Osteoblast (primary cell): ENCODE data around the gene PLXNC1. TPM values are rescaled to one million over a fixed set of nuclear protein-coding genes. Genes with fewer than 3 reads are reported as not detected.

Source experiments
- DNase-seq: peaks from one replicate; pipeline ENCODE4 v3.0.0; 2011; ENCODE audit warnings: low spot score, mixed read lengths; ENCODE audit not compliant: insufficient read length; ENCODE audit errors: missing footprints
- H2AFZ ChIP-seq: 2 replicates; pipeline ENCODE4 v1.6.0; 2011; ENCODE audit warnings: mild to moderate bottlenecking, low read length
- H3K27ac ChIP-seq: 2 replicates; pipeline ENCODE4 v1.5.1; 2011; ENCODE audit warnings: mild to moderate bottlenecking, low read depth, low read length, moderate library complexity
- H3K27me3 ChIP-seq: 2 replicates; pipeline ENCODE4 v1.6.0; 2012; ENCODE audit warnings: mild to moderate bottlenecking, control low read depth, inconsistent platforms, low read length, moderate library complexity; ENCODE audit not compliant: insufficient read depth
- H3K36me3 ChIP-seq: 2 replicates; pipeline ENCODE4 v1.5.1; 2011; ENCODE audit warnings: mild to moderate bottlenecking, low read length, control low read depth, moderate library complexity; ENCODE audit not compliant: insufficient read depth
- H3K4me1 ChIP-seq: 2 replicates; pipeline ENCODE4 v1.5.1; 2011; ENCODE audit warnings: mild to moderate bottlenecking, low read length, control low read depth, moderate library complexity; ENCODE audit not compliant: insufficient read depth
- H3K4me2 ChIP-seq: 2 replicates; pipeline ENCODE4 v1.6.0; 2011; ENCODE audit warnings: mild to moderate bottlenecking, low read length; ENCODE audit not compliant: insufficient read depth
- H3K4me3 ChIP-seq: fragments of 200-600 bp; sonication (generic); 3 replicates; pipeline ENCODE4 v1.5.1; 2012; ENCODE audit warnings: mild to moderate bottlenecking, low read length, inconsistent platforms; ENCODE audit not compliant: insufficient read depth
- H3K79me2 ChIP-seq: 2 replicates; pipeline ENCODE4 v1.6.0; 2012; ENCODE audit warnings: mild to moderate bottlenecking, low read length, control low read depth, inconsistent platforms; ENCODE audit not compliant: insufficient read depth
- H3K9me3 ChIP-seq: 2 replicates; pipeline ENCODE4 v1.5.1; 2011; ENCODE audit warnings: low read depth, low read length, control low read depth
- H4K20me1 ChIP-seq: 2 replicates; pipeline ENCODE4 v1.6.0; 2012; ENCODE audit warnings: mild to moderate bottlenecking, low read length, control low read depth; ENCODE audit not compliant: insufficient read depth
- total RNA-seq: library from RNA; depleted of rRNA; stranded (reverse); fragments of >200 nt; gene quantifications from 2 replicates; pipeline ENCODE4 v1.2.3, GENCODE V29; 2012
- TF ChIP-seq, protein P1 (sequence below): IDR thresholded peaks from 2 replicates; pipeline ENCODE4 v1.5.1; 2011; ENCODE audit warnings: mild to moderate bottlenecking, low read depth, low read length, moderate library complexity; ENCODE audit errors: extremely low read depth

PLXNC1 gene
- total RNA-seq, 1 donor = 3.3 TPM

GRCh38 chr12:94231709-94232108 is 83.3 kb downstream of the PLXNC1 start:
- Histone ChIP-seq H3K4me1 (no peaks in the 10 kb centered on the region), H3K36me3 (no peaks in the 10 kb centered on the region), H4K20me1 (no peaks in the 10 kb centered on the region), H3K4me2 (no peak overlapping the region), H3K27me3 (peaks cover 11% of the 10 kb centered on the region), H2AFZ (no peak overlapping the region), H3K4me3 (no peak overlapping the region), H3K79me2 (no peaks in the 10 kb centered on the region), H3K9me3 (no peaks in the 10 kb centered on the region), H3K27ac (no peak overlapping the region)
- TF ChIP-seq, protein P1, sequence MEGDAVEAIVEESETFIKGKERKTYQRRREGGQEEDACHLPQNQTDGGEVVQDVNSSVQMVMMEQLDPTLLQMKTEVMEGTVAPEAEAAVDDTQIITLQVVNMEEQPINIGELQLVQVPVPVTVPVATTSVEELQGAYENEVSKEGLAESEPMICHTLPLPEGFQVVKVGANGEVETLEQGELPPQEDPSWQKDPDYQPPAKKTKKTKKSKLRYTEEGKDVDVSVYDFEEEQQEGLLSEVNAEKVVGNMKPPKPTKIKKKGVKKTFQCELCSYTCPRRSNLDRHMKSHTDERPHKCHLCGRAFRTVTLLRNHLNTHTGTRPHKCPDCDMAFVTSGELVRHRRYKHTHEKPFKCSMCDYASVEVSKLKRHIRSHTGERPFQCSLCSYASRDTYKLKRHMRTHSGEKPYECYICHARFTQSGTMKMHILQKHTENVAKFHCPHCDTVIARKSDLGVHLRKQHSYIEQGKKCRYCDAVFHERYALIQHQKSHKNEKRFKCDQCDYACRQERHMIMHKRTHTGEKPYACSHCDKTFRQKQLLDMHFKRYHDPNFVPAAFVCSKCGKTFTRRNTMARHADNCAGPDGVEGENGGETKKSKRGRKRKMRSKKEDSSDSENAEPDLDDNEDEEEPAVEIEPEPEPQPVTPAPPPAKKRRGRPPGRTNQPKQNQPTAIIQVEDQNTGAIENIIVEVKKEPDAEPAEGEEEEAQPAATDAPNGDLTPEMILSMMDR = no peak
- DNase-seq = no peak

DNA sequence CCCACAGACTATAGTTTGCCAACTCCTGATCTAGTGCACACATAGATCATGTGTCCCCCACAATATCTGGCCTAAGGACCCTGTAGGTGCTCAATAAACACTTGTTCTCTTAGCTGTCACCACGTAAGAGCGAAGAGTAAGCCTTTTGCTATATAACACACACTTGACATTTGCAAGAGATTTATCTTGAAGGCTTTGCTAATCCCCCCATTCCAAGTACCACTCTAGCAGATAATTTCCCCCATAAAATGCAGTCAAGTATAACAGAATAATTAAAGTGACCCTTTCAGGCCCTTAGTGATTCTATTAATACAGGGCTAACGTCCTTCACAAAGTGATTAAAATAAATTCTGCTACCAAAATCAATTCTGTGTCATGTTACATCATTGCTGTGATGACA is 87.5 kb downstream of the PLXNC1 start:
- no peak for DNase-seq
- Histone ChIP-seq H2AFZ (no peak overlapping the region), H3K79me2 (no peaks in the 10 kb centered on the region), H3K4me1 (no peaks in the 10 kb centered on the region), H3K4me3 (no peak overlapping the region), H3K4me2 (no peak overlapping the region), H3K27ac (no peak overlapping the region), H3K9me3 (no peaks in the 10 kb centered on the region), H4K20me1 (no peaks in the 10 kb centered on the region), H3K36me3 (no peaks in the 10 kb centered on the region), H3K27me3 (peaks cover 35% of the 10 kb centered on the region)
- TF ChIP-seq, protein P1 = no peak

DNA sequence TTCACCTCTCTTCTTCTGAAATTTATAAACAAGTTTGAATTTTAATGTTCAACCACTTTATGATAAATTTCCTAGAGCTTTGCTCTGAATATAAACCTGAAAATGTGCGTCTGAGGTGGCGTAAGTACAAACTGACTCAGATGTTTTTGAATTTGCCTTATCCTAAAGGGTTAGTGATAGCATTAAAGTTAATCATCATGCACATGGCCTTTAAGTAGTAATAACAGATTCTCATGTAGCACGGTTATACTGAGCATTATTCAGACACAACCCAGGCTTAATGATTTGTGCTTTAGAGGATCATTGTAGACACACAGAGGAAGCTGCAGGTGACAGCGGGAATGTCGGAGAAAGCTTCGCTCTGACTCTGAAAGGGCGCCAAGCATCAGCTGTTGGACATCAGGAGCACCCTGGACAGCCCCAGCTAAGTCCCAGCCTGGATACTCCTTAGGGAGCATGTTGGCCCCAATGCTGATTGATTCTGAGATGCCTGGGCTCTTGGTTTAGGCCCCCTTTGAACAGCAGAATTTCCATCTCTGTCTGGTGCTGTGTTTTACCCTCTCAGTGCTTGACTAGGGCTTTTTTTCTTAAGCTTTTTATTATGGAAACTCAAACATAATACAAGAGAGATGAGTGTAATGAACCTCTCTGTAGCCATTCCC is 91.1 kb downstream of the PLXNC1 start:
- H3K27me3 ChIP-seq = peaks cover 36% of the 10 kb centered on the region
- no peak overlapping the region for H2AFZ ChIP-seq
- TF ChIP-seq, protein P1 = no peak
- H3K4me2 ChIP-seq = no peak overlapping the region
- no peaks in the 10 kb centered on the region for H3K79me2 ChIP-seq
- no peaks in the 10 kb centered on the region for H3K36me3 ChIP-seq
- no peaks in the 10 kb centered on the region for H4K20me1 ChIP-seq
- no peaks in the 10 kb centered on the region for H3K4me1 ChIP-seq
- H3K27ac ChIP-seq = no peak overlapping the region
- no peak overlapping the region for H3K4me3 ChIP-seq
- no peaks in the 10 kb centered on the region for H3K9me3 ChIP-seq
- no peak for DNase-seq

DNA sequence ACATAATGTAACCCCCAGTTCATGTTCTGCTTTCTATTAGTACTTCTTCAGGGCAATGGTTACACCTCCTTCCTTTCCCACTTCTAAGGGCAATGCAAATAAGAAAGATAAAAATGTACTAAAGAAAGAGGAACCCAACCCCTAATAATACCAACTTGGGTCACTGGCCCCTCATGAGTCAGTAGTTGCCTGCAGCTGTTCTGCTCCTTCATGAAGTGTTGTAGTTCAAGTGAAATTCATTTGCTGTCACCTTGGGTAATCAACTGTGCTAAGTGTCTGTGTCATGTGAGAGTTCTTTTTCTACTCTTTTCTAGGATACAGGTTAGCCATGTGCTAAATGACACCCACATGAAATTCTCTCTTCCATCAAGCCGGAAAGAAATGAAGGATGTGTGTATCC is 91.8 kb downstream of the PLXNC1 start:
- H3K4me3 ChIP-seq = no peak overlapping the region
- TF ChIP-seq, protein P1 = no peak
- H3K36me3 ChIP-seq = no peaks in the 10 kb centered on the region
- H3K9me3 ChIP-seq = no peaks in the 10 kb centered on the region
- DNase-seq = no peak
- no peak overlapping the region for H2AFZ ChIP-seq
- peaks cover 32% of the 10 kb centered on the region for H3K27me3 ChIP-seq
- no peaks in the 10 kb centered on the region for H3K4me1 ChIP-seq
- H3K27ac ChIP-seq = no peak overlapping the region
- H4K20me1 ChIP-seq = no peaks in the 10 kb centered on the region
- no peaks in the 10 kb centered on the region for H3K79me2 ChIP-seq
- no peak overlapping the region for H3K4me2 ChIP-seq
